DMS 273 treated with DMSO at 0.1 percent for 48 hours (cell line): ENCODE results near the gene NRG4.
"Not testable (repeated sequence)": the region's sequence is repeated elsewhere in the genome, so short reads cannot be mapped to it uniquely, and the experiment has no call there.

ENCODE experiments used
- DNase-seq: peaks from one replicate; lab custom pipeline; 2025; lab: John Stamatoyannopoulos, UW

NRG4 gene

GRCh38 chr15:75926931-75927330 is 85.3 kb downstream of the NRG4 start:
- DNase-seq, result no peak

GRCh38 chr15:75925440-75925839 is 86.8 kb downstream of the NRG4 start:
- DNase-seq, result no peak

- DNase-seq, result no peak
Observed at GRCh38 chr15:75924576-75924975, 87.6 kb downstream of the NRG4 start.

- no peak for DNase-seq
Observed at GRCh38 chr15:75923756-75924155, 88.5 kb downstream of the NRG4 start.

GRCh38 chr15:75921732-75922703 is 90.2 kb downstream of the NRG4 start:
- DNase-seq, result peak; percentile 33

- no peak for DNase-seq
Observed at GRCh38 chr15:75920079-75920478, 92.1 kb downstream of the NRG4 start.

- no peak for DNase-seq
Observed at GRCh38 chr15:75918135-75918534, 94.1 kb downstream of the NRG4 start.

GRCh38 chr15:75916978-75917377 is 95.2 kb downstream of the NRG4 start:
- DNase-seq, result no peak

- not testable (repeated sequence) for DNase-seq
Observed at GRCh38 chr15:75910355-75910754, 101.9 kb downstream of the NRG4 start.

GRCh38 chr15:75905231-75905630 is 107.0 kb downstream of the NRG4 start:
- DNase-seq, result no peak

- DNase-seq, result peak; percentile 62
Observed at GRCh38 chr15:75903331-75904239, 108.6 kb downstream of the NRG4 start, which contains the start of gene FBXO22. Gene FBXO22, plus strand, starts transcription at chr15:75903878. Its CDS starts 86 bp downstream, at chr15:75903964.

GRCh38 chr15:75902129-75902557 is 110.1 kb downstream of the NRG4 start:
- peak; percentile 76 for DNase-seq

- no peak for DNase-seq
Observed at GRCh38 chr15:75900577-75900976, 111.6 kb downstream of the NRG4 start.

- DNase-seq, result no peak
Observed at GRCh38 chr15:75895731-75896130, 116.5 kb downstream of the NRG4 start.

GRCh38 chr15:75891895-75892294 is 120.3 kb downstream of the NRG4 start:
- no peak for DNase-seq
